ENCODE data around the gene ACER3.

GRCh38 chr11:76946223-76946622 is 85.5 kb downstream of the ACER3 start:
- TF ChIP-seq CTCF (IDR thresholded peaks at IDR 0.05) = no peak
- TF ChIP-seq POLR2A (IDR thresholded peaks at IDR 0.05) = no peak
- no peak for TF ChIP-seq EP300 (IDR thresholded peaks at IDR 0.05)
